Liver (tissue), 9 donors: Measurements from ENCODE around the gene PPP2R2C. TPM values are rescaled to one million over a fixed set of nuclear protein-coding genes. Genes with fewer than 3 reads are reported as not detected.

Experiments used
- DNase-seq: peaks from one replicate; pipeline ENCODE4 v3.0.0-alpha.2; 2017; ENCODE audit warnings: low spot score
- H3K27ac ChIP-seq, 2 donors: one replicate each; pipeline ENCODE4 v1.7.0; 2013; ENCODE audit warnings: inconsistent platforms in 2 of 2, low read length in 2 of 2, control low read depth in 1 of 2, low read depth in 1 of 2, mild to moderate bottlenecking in 1 of 2
- H3K27me3 ChIP-seq, 4 donors: one replicate each; pipeline versions ENCODE4 v1.6.1 to v1.7.0; 2013; ENCODE audit warnings: low read length in 3 of 4, inconsistent platforms in 1 of 4, mild to moderate bottlenecking in 1 of 4, moderate library complexity in 1 of 4; ENCODE audit not compliant: control insufficient read depth in 4 of 4, insufficient read depth in 4 of 4
- H3K36me3 ChIP-seq, 4 donors: one replicate each; pipeline versions ENCODE4 v1.6.1 to v1.7.0; 2013; ENCODE audit warnings: low read length in 3 of 4, mild to moderate bottlenecking in 3 of 4, low read depth in 1 of 4, moderate library complexity in 1 of 4; ENCODE audit not compliant: control insufficient read depth in 4 of 4, insufficient read depth in 3 of 4
- H3K4me1 ChIP-seq, 4 donors: one replicate each; pipeline versions ENCODE4 v1.6.1 to v1.7.0; 2013; ENCODE audit warnings: low read length in 3 of 4, mild to moderate bottlenecking in 3 of 4, moderate library complexity in 1 of 4; ENCODE audit not compliant: control insufficient read depth in 4 of 4, insufficient read depth in 4 of 4
- H3K4me3 ChIP-seq, 3 donors: one replicate each; pipeline versions ENCODE4 v1.6.1 to v1.7.0; 2013; ENCODE audit warnings: low read length in 3 of 3, control low read depth in 1 of 3, low read depth in 1 of 3, mild to moderate bottlenecking in 1 of 3
- H3K9ac ChIP-seq, 2 donors: one replicate each; pipeline ENCODE4 v1.7.0; 2013; ENCODE audit warnings: low read length in 2 of 2, mild to moderate bottlenecking in 2 of 2, moderate library complexity in 2 of 2, control low read depth in 1 of 2, low read depth in 1 of 2
- H3K9me3 ChIP-seq, 4 donors: one replicate each; pipeline versions ENCODE4 v1.6.1 to v1.7.0; 2013; ENCODE audit warnings: low read length in 3 of 4; ENCODE audit not compliant: control insufficient read depth in 4 of 4
- ATF3 ChIP-seq: IDR thresholded peaks from 2 replicates; pipeline ENCODE4 v1.6.1; 2016; ENCODE audit warnings: antibody characterized with exemption
- CTCF ChIP-seq: fragments of 150-350 bp; IDR thresholded peaks from 2 replicates; pipeline ENCODE4 v1.5.1; 2017; ENCODE audit warnings: improper control_type of control experiment, low read depth, low read length; ENCODE audit not compliant: missing input control
- EGR1 ChIP-seq, 2 donors: IDR thresholded peaks; 2 replicates each; pipeline ENCODE4 v1.6.1; 2016 to 2018; ENCODE audit warnings: antibody characterized with exemption in 2 of 2, low read depth in 2 of 2
- FOXA1 ChIP-seq: IDR thresholded peaks from 2 replicates; pipeline ENCODE4 v1.6.1; 2016; ENCODE audit warnings: antibody characterized with exemption
- FOXA2 ChIP-seq: IDR thresholded peaks from 2 replicates; pipeline ENCODE4 v1.6.1; 2016; ENCODE audit warnings: antibody characterized with exemption
- GABPA ChIP-seq, 2 donors: IDR thresholded peaks in 1 of 2; conservative IDR thresholded peaks in 1 of 2; 2 replicates each; pipeline ENCODE4 v1.6.1; 2016; ENCODE audit warnings: antibody characterized with exemption in 2 of 2, mild to moderate bottlenecking in 1 of 2, moderate library complexity in 1 of 2
- HNF4A ChIP-seq, 2 donors: conservative IDR thresholded peaks; 2 replicates each; pipeline ENCODE4 v1.6.1; 2016; ENCODE audit warnings: antibody characterized with exemption in 2 of 2, mild to moderate bottlenecking in 2 of 2
- HNF4G ChIP-seq: IDR thresholded peaks from 2 replicates; pipeline ENCODE4 v1.6.1; 2016; ENCODE audit warnings: antibody characterized with exemption
- JUND ChIP-seq, 2 donors: IDR thresholded peaks; 2 replicates each; pipeline ENCODE4 v1.6.1; 2016; ENCODE audit warnings: antibody characterized with exemption in 2 of 2
- NR2F2 ChIP-seq: IDR thresholded peaks from 2 replicates; pipeline ENCODE4 v1.6.1; 2016; ENCODE audit warnings: antibody characterized with exemption
- RAD21 ChIP-seq, 2 donors: IDR thresholded peaks; 2 replicates each; pipeline ENCODE4 v1.6.1; 2016; ENCODE audit warnings: antibody characterized with exemption in 2 of 2, mild to moderate bottlenecking in 2 of 2
- REST ChIP-seq: IDR thresholded peaks from 2 replicates; pipeline ENCODE4 v1.6.1; 2016; ENCODE audit warnings: antibody characterized with exemption, mild to moderate bottlenecking
- RXRA ChIP-seq, 2 donors: IDR thresholded peaks; 2 replicates each; pipeline ENCODE4 v1.6.1; 2017 to 2018; ENCODE audit warnings: antibody characterized with exemption in 2 of 2, mild to moderate bottlenecking in 1 of 2
- SP1 ChIP-seq: IDR thresholded peaks from 2 replicates; pipeline ENCODE4 v1.6.1; 2018; ENCODE audit warnings: antibody characterized with exemption, mild to moderate bottlenecking
- TAF1 ChIP-seq: conservative IDR thresholded peaks from 2 replicates; pipeline ENCODE4 v1.6.1; 2016; ENCODE audit warnings: antibody characterized with exemption, mild to moderate bottlenecking
- YY1 ChIP-seq: IDR thresholded peaks from 2 replicates; pipeline ENCODE4 v1.6.1; 2016; ENCODE audit warnings: antibody characterized with exemption, mild to moderate bottlenecking
- ZBTB33 ChIP-seq: IDR thresholded peaks from 2 replicates; pipeline ENCODE4 v1.6.1; 2016; ENCODE audit warnings: antibody characterized with exemption
- WGBS: extraction: QIAGEN DNeasy Blood & Tissue Kit; methylation state at CpG from one replicate; pipeline ENCODE4 v1.1.7; 2013; 5-methylcytosine and 5-hydroxymethylcytosine counted together
- polyA plus RNA-seq, 2 donors: library from polyadenylated mRNA; stranded (reverse) in 1 of 2; unstranded in 1 of 2; fragments of 200-250 nt in 1 of 2; fragments of >200 nt in 1 of 2; fragmentation: Nextera tagmentation in 1 of 2; extraction: Ambion mirVana in 1 of 2; gene quantifications; one replicate each; pipeline versions ENCODE4 v1.2.1 to v1.2.3, GENCODE V29; 2013 to 2015
- total RNA-seq, 2 donors: library from RNA; depleted of rRNA; stranded (reverse); fragments of >200 nt; gene quantifications; one replicate each; pipeline ENCODE4 v1.2.3, GENCODE V29; 2014
- TF ChIP-seq, protein P1 (sequence below): IDR thresholded peaks from 2 replicates; pipeline ENCODE4 v1.6.1; 2016; ENCODE audit warnings: antibody characterized with exemption
- donor health status: healthy.
- donor health status: healthy.
- donor health status: healthy.
- donor health status: healthy.
- donor health status: healthy.

PPP2R2C gene
- total and polyA plus RNA-seq, 4 donors: under 0.01 to 0.01 TPM; not detected in 2

DNA sequence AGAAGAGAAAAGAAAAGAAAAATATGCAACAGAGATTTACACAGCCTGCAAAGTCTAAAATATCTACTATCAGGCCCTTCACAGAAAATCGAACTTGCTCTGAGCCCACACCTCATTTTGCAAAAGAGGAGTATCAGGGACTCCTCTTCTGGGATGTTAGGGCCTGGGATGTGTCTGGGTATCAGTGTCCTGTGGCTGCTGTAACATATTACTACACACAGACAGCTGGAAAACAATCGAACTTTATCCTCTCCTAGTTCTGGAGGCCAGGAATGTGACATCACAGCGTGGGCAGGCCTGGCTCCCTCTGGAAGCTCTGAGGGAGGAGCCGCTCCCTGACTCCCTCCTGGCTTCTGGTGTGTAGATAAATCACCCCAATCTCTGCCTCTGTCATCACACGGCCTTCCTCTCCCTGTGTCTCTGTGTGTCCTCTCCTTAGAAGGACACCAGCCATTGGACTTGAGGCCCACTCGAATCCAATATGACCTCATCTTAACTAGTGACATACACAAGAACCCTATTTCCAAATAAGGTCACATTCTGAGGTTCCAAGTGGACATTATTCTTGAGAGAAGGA, 52.9 kb downstream of the PPP2R2C start:
- 50% methylated on average over 6 of the region's 6 CpGs for WGBS
- no peak overlapping the region for H3K4me3 ChIP-seq
- H3K9me3 ChIP-seq: no peaks in the 10 kb centered on the region
- no peak overlapping the region for H3K9ac ChIP-seq
- peaks cover 0 to 3% (median 1%) of the 10 kb centered on the region in 4 donors for H3K27me3 ChIP-seq
- H3K36me3 ChIP-seq: no peaks in the 10 kb centered on the region
- no peak overlapping the region for H3K27ac ChIP-seq
- no peak for DNase-seq
- TF ChIP-seq YY1 (no peak), SP1 (no peak), FOXA1 (no peak), EGR1 (IDR thresholded peaks at IDR 0.05; ENCODE audit: low read depth in 2 of 2) (no peak), GABPA (IDR thresholded peaks at IDR 0.05 in 1 of 2, conservative IDR thresholded peaks at IDR 0.05 in 1 of 2) (no peak), ATF3 (no peak), CTCF (no peak), JUND (IDR thresholded peaks at IDR 0.05) (no peak), ZBTB33 (no peak), NR2F2 (no peak), HNF4G (no peak), RAD21 (IDR thresholded peaks at IDR 0.05) (no peak), TAF1 (no peak), FOXA2 (no peak), HNF4A (conservative IDR thresholded peaks at IDR 0.05) (no peak), RXRA (IDR thresholded peaks at IDR 0.05) (no peak), REST (no peak)
- TF ChIP-seq, protein P1, sequence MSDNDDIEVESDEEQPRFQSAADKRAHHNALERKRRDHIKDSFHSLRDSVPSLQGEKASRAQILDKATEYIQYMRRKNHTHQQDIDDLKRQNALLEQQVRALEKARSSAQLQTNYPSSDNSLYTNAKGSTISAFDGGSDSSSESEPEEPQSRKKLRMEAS: no peak
- H3K4me1 ChIP-seq: no peaks in the 10 kb centered on the region
